H1 (cell line): ENCODE data around the gene DMXL1. TPM values are rescaled to one million over a fixed set of nuclear protein-coding genes. Genes with fewer than 3 reads are reported as not detected.

ENCODE experiments used
- CTCF ChIA-PET: fragments of 300-600 bp; sonication (Branson Sonifier 250); formaldehyde crosslinking; loops from one replicate; lab custom pipeline; 2021; ENCODE audit not compliant: partially characterized antibody; lab: Charles Lee
- POLR2A ChIA-PET: fragments of 300-600 bp; sonication (Branson Sonifier 250); formaldehyde crosslinking; loops from one replicate; lab custom pipeline; 2021; ENCODE audit warnings: inconsistent platforms; ENCODE audit not compliant: partially characterized antibody; lab: Charles Lee
- DNase-seq, 2 experiments: peaks; one replicate each; pipeline versions ENCODE4 v3.0.0 to v3.0.0-alpha.2; 2010 to 2022; ENCODE audit warnings: low spot score in 2 of 2, low read depth in 1 of 2, mixed read lengths in 1 of 2
- FAIRE-seq: peaks from 2 replicates; lab custom pipeline; 2011; peaks lifted over from hg19 to GRCh38; lab: Jason Lieb, UNC
- H2AFZ ChIP-seq: 2 replicates; pipeline ENCODE4 v1.8.1; 2012; ENCODE audit warnings: low read length, inconsistent platforms
- H2AK5ac ChIP-seq: 2 replicates; pipeline ENCODE4 v1.6.1; 2013; ENCODE audit warnings: low read depth, low read length
- H2BK120ac ChIP-seq: replicated peaks from 2 replicates; pipeline ENCODE3; 2013; ENCODE audit warnings: low read depth, low read length, inconsistent platforms
- H2BK12ac ChIP-seq: 2 replicates; pipeline ENCODE4 v1.6.1; 2013; ENCODE audit warnings: low read depth, low read length
- H2BK15ac ChIP-seq: 2 replicates; pipeline ENCODE4 v1.6.1; 2013; ENCODE audit warnings: low read length
- H2BK20ac ChIP-seq: 2 replicates; pipeline ENCODE4 v1.6.1; 2013; ENCODE audit warnings: low read length
- H2BK5ac ChIP-seq: 2 replicates; pipeline ENCODE4 v1.6.1; 2013; ENCODE audit warnings: low read depth, low read length
- H3K14ac ChIP-seq: 2 replicates; pipeline ENCODE4 v1.6.1; 2013; ENCODE audit warnings: inconsistent platforms; ENCODE audit not compliant: insufficient read length
- H3K18ac ChIP-seq: 2 replicates; pipeline ENCODE4 v1.6.1; 2013; ENCODE audit warnings: low read length; ENCODE audit errors: extremely low read depth
- H3K23ac ChIP-seq: 2 replicates; pipeline ENCODE4 v1.6.1; 2013; ENCODE audit warnings: inconsistent platforms; ENCODE audit not compliant: insufficient read length
- H3K23me2 ChIP-seq: 2 replicates; pipeline ENCODE4 v1.6.1; 2013; ENCODE audit warnings: low read depth, low read length
- H3K27ac ChIP-seq: 2 replicates; pipeline ENCODE4 v1.6.1; 2011; ENCODE audit warnings: low read depth, low read length, inconsistent platforms
- H3K27me3 ChIP-seq, 4 experiments: replicated peaks in 1 of 4; 1 replicate in 1 of 4; 2 replicates in 3 of 4; pipeline versions ENCODE4 v1.6.1 to v1.8.1; 2011 to 2013; ENCODE audit warnings: low read length in 3 of 4, mild to moderate bottlenecking in 3 of 4, inconsistent platforms in 2 of 4, mixed read lengths in 2 of 4, moderate library complexity in 1 of 4; ENCODE audit not compliant: control insufficient read depth in 3 of 4, insufficient read depth in 3 of 4; ENCODE audit errors: extremely low read depth in 1 of 4
- H3K36me3 ChIP-seq, 4 experiments: 2 replicates each; pipeline versions ENCODE4 v1.6.1 to v1.8.1; 2011 to 2013; ENCODE audit warnings: mild to moderate bottlenecking in 4 of 4, low read length in 3 of 4, moderate library complexity in 2 of 4, control low read depth in 1 of 4, inconsistent platforms in 1 of 4; ENCODE audit not compliant: insufficient read depth in 4 of 4, control insufficient read depth in 2 of 4
- H3K4ac ChIP-seq: replicated peaks from 2 replicates; pipeline ENCODE3; 2013; ENCODE audit warnings: low read length, low read depth, mixed read lengths, inconsistent platforms; ENCODE audit not compliant: insufficient read length
- H3K4me1 ChIP-seq, 4 experiments: replicated peaks in 1 of 4; 1 replicate in 1 of 4; 2 replicates in 3 of 4; pipeline versions ENCODE4 v1.6.1 to v1.8.1; 2011 to 2013; ENCODE audit warnings: low read length in 3 of 4, inconsistent platforms in 2 of 4, mixed read lengths in 1 of 4; ENCODE audit not compliant: insufficient read depth in 4 of 4, control insufficient read depth in 3 of 4
- H3K4me2 ChIP-seq, 2 experiments: 2 replicates each; pipeline versions ENCODE4 v1.6.1 to v1.8.1; 2011 to 2013; ENCODE audit warnings: low read depth in 2 of 2, low read length in 2 of 2, control low read depth in 1 of 2, inconsistent platforms in 1 of 2, mild to moderate bottlenecking in 1 of 2; ENCODE audit not compliant: insufficient read depth in 1 of 2
- H3K4me3 ChIP-seq, 4 experiments: fragments of 200-600, 300-600 bp in 1 of 4; sonication (generic), shearing (Covaris generic), sonication (Bioruptor Twin) in 1 of 4; 2 replicates each; pipeline versions ENCODE4 v1.5.1 to v1.8.1; 2011 to 2016; ENCODE audit warnings: low read length in 4 of 4, low read depth in 3 of 4, control low read depth in 2 of 4, inconsistent platforms in 2 of 4, mild to moderate bottlenecking in 2 of 4, mixed read lengths in 1 of 4, moderate library complexity in 1 of 4; ENCODE audit not compliant: insufficient read depth in 2 of 4; ENCODE audit errors: extremely low read depth in 1 of 4
- H3K56ac ChIP-seq: replicated peaks from 2 replicates; pipeline ENCODE3; 2013; ENCODE audit warnings: low read depth, mild to moderate bottlenecking, mixed read lengths, low read length, inconsistent platforms; ENCODE audit not compliant: insufficient read length
- H3K79me1 ChIP-seq: 2 replicates; pipeline ENCODE4 v1.6.1; 2013; ENCODE audit warnings: low read depth, low read length, control low read depth
- H3K79me2 ChIP-seq, 2 experiments: 2 replicates each; pipeline versions ENCODE4 v1.6.1 to v1.8.1; 2012 to 2013; ENCODE audit warnings: low read length in 2 of 2, mild to moderate bottlenecking in 2 of 2, inconsistent platforms in 1 of 2; ENCODE audit not compliant: insufficient read depth in 2 of 2, control insufficient read depth in 1 of 2
- H3K9ac ChIP-seq, 4 experiments: replicated peaks in 1 of 4; 1 replicate in 1 of 4; 2 replicates in 3 of 4; pipeline versions ENCODE4 v1.6.1 to v1.8.1; 2011 to 2013; ENCODE audit warnings: low read depth in 3 of 4, low read length in 3 of 4, control low read depth in 2 of 4, mild to moderate bottlenecking in 2 of 4, moderate library complexity in 2 of 4, inconsistent platforms in 1 of 4; ENCODE audit errors: extremely low read depth in 1 of 4
- H3K9me3 ChIP-seq, 2 experiments: 2 replicates each; pipeline versions ENCODE4 v1.6.1 to v1.8.1; 2012 to 2013; ENCODE audit warnings: mild to moderate bottlenecking in 2 of 2, moderate library complexity in 2 of 2, control low read depth in 1 of 2, inconsistent platforms in 1 of 2, low read depth in 1 of 2, low read length in 1 of 2, mixed read lengths in 1 of 2; ENCODE audit not compliant: insufficient read depth in 2 of 2
- H4K20me1 ChIP-seq, 2 experiments: replicated peaks in 1 of 2; 2 replicates each; pipeline versions ENCODE3 to v1.8.1; 2011 to 2013; ENCODE audit warnings: inconsistent platforms in 2 of 2, low read length in 2 of 2, mild to moderate bottlenecking in 1 of 2; ENCODE audit not compliant: insufficient read depth in 2 of 2, control insufficient read depth in 1 of 2
- H4K5ac ChIP-seq: 2 replicates; pipeline ENCODE4 v1.6.1; 2013; ENCODE audit warnings: low read length, low read depth, mixed read lengths, inconsistent platforms; ENCODE audit not compliant: insufficient read length
- H4K8ac ChIP-seq: 2 replicates; pipeline ENCODE4 v1.8.0; 2013; ENCODE audit warnings: mild to moderate bottlenecking, moderate library complexity, low read length, inconsistent platforms; ENCODE audit not compliant: insufficient read depth; ENCODE audit errors: extremely low read depth
- H4K91ac ChIP-seq: replicated peaks from 2 replicates; pipeline ENCODE3; 2013; ENCODE audit warnings: low read length, mixed read lengths, inconsistent platforms; ENCODE audit not compliant: insufficient read length
- CHD1 ChIP-seq: IDR thresholded peaks from 2 replicates; pipeline ENCODE4 v1.6.1; 2012; ENCODE audit warnings: low read depth, low read length, improper control_type of control experiment
- E2F6 ChIP-seq: IDR thresholded peaks from 2 replicates; pipeline ENCODE4 v1.6.1; 2012; ENCODE audit warnings: inconsistent platforms
- EGR1 ChIP-seq: IDR thresholded peaks from 2 replicates; pipeline ENCODE4 v1.6.1; 2011; ENCODE audit warnings: low read depth, low read length, borderline replicate concordance
- RAD21 ChIP-seq, 2 experiments: IDR thresholded peaks in 1 of 2; conservative IDR thresholded peaks in 1 of 2; 2 replicates each; pipeline ENCODE4 v1.6.1; 2011; ENCODE audit warnings: low read depth in 2 of 2, low read length in 2 of 2, improper control_type of control experiment in 1 of 2, inconsistent platforms in 1 of 2, mild to moderate bottlenecking in 1 of 2, moderate library complexity in 1 of 2
- RBBP5 ChIP-seq: IDR thresholded peaks from 2 replicates; pipeline ENCODE4 v1.7.1; 2012; ENCODE audit warnings: low read depth, mild to moderate bottlenecking, inconsistent platforms, low read length, moderate library complexity, borderline replicate concordance
- RFX5 ChIP-seq: IDR thresholded peaks from 2 replicates; pipeline ENCODE4 v1.6.1; 2011; ENCODE audit warnings: low read depth, low read length, improper control_type of control experiment, borderline replicate concordance
- RXRA ChIP-seq: IDR thresholded peaks from 2 replicates; pipeline ENCODE4 v1.6.1; 2011; ENCODE audit warnings: low read depth, mild to moderate bottlenecking, low read length, moderate library complexity; ENCODE audit not compliant: insufficient read depth
- SIRT6 ChIP-seq: IDR thresholded peaks from one replicate; pipeline ENCODE4 v1.7.1; 2012; ENCODE audit warnings: low read length, inconsistent platforms
- SP1 ChIP-seq: IDR thresholded peaks from 2 replicates; pipeline ENCODE4 v1.6.1; 2011; ENCODE audit warnings: low read depth, low read length
- TAF7 ChIP-seq: optimal IDR thresholded peaks from 2 replicates; pipeline ENCODE3; 2011; ENCODE audit warnings: low read depth, mild to moderate bottlenecking, inconsistent platforms, low read length, moderate library complexity, borderline replicate concordance
- YY1 ChIP-seq: IDR thresholded peaks from 2 replicates; pipeline ENCODE4 v1.6.1; 2011; ENCODE audit warnings: low read depth, mild to moderate bottlenecking, low read length
- ZNF274 ChIP-seq: IDR thresholded peaks from 2 replicates; pipeline ENCODE4 v1.7.0; 2012; ENCODE audit warnings: low read length, borderline replicate concordance; ENCODE audit errors: extremely low read depth
- WGBS, 2 experiments: shearing (Covaris generic) in 1 of 2; methylation state at CpG; one replicate each; pipeline versions ENCODE4 v1.1.6 to v1.1.7; 2013 to 2015; ENCODE audit warnings: low lambda C conversion rate in 2 of 2, mixed read lengths in 2 of 2, inconsistent platforms in 1 of 2, low coverage in 1 of 2, missing lambda C conversion rate in 1 of 2; ENCODE audit not compliant: insufficient replicate concordance in 2 of 2, insufficient coverage in 1 of 2, insufficient read length in 1 of 2; ENCODE audit errors: extremely low coverage in 1 of 2, missing lambda C conversion rate in 1 of 2; 5-methylcytosine and 5-hydroxymethylcytosine counted together
- polyA plus RNA-seq, 7 experiments: library from polyadenylated mRNA; depleted of rRNA in 3 of 7; stranded (reverse) in 5 of 7; unstranded in 2 of 7; fragments of >200 nt in 5 of 7; fragments of 200-250 nt in 2 of 7; gene quantifications; 1 replicate in 5 of 7; 2 replicates in 1 of 7; 4 replicates in 1 of 7; pipeline versions ENCODE4 v1.2.1 to v1.2.3, GENCODE V29; 2011 to 2013; ENCODE audit warnings: missing spikeins in 2 of 7, mixed read lengths in 2 of 7
- total RNA-seq: library from RNA; stranded (reverse); fragmentation: NEBNext Ultra II Directional; extraction: Animal tissue kit (Norgen Biotek cat#: 25700); gene quantifications from 2 replicates; pipeline ENCODE4 v1.2.1, GENCODE V29; 2021

DMXL1 gene
- total and polyA plus RNA-seq, 2 of the 8 experiments (the other 6 are each of a cell fraction or from before 2014, with no cell fraction given), result 10.1 to 43.9 TPM

DNA sequence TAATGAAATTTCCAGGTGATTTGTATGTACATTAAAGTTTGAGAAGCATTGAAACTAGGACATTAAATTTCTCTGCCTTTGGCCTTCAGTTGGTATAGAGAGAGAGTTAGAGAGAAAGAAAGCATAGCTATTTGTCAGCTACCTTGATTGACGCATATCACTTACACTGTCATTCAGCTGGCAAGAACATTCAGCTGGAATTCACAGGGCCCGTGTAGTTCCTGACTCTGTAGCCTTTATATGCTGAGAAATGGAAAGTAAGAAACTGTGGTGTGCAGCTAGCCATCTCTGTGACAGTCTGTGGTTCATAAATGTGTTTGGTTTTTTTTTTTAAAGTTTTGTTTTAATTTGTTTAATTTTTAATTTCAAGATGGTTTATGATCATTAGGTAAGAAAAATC lies 58.9 kb downstream of the DMXL1 start:
- H3K4ac ChIP-seq, result no peak overlapping the region
- H3K79me2 ChIP-seq, result no peaks in the 10 kb centered on the region
- POLR2A ChIA-PET, result interaction anchor here (1.0 kb wide), 1 partner anchor 13 kb away, joined by 4 read pairs; no protein-coding TSS in a partner anchor
- no peaks in the 10 kb centered on the region for H3K23me2 ChIP-seq
- no peak overlapping the region for H4K8ac ChIP-seq
- WGBS, 2 experiments, result 100% methylated on average over 2 of the region's 2 CpGs; no CpG with 5 or more reads in 1 of the 2 experiments
- H3K27me3 ChIP-seq, result no peaks in the 10 kb centered on the region
- no peak overlapping the region for H3K18ac ChIP-seq
- no peak overlapping the region for H2BK20ac ChIP-seq
- no peak overlapping the region for H4K5ac ChIP-seq
- peaks cover 0 to 29% (median 16%) of the 10 kb centered on the region in 4 experiments; a peak in 5 of 8 replicates for H3K36me3 ChIP-seq
- H2AFZ ChIP-seq, result no peak overlapping the region
- H2BK5ac ChIP-seq, result no peak overlapping the region
- no peak overlapping the region for H3K4me3 ChIP-seq
- H3K9me3 ChIP-seq, result peaks cover 0 to 2% of the 10 kb centered on the region in 2 experiments; a peak in 3 of 4 replicates
- no peak overlapping the region for H2AK5ac ChIP-seq
- H4K91ac ChIP-seq, result no peak overlapping the region
- no peaks in the 10 kb centered on the region; the same call in 1 of the 2 replicates for H3K79me1 ChIP-seq
- H3K4me1 ChIP-seq, result no peaks in the 10 kb centered on the region
- H3K4me2 ChIP-seq, result no peak overlapping the region
- no peak overlapping the region for H3K9ac ChIP-seq
- H2BK15ac ChIP-seq, result no peak overlapping the region
- no peak overlapping the region for H3K14ac ChIP-seq
- CTCF ChIA-PET, result interaction anchor here (0.8 kb wide), 1 partner anchor 142 kb away, joined by 4 read pairs; no protein-coding TSS in a partner anchor
- FAIRE-seq (no peak), DNase-seq (no peak)
- no peak overlapping the region for H2BK120ac ChIP-seq
- no peak overlapping the region for H3K27ac ChIP-seq
- no peak overlapping the region for H3K23ac ChIP-seq
- no peak overlapping the region for H2BK12ac ChIP-seq
- no peak overlapping the region for H3K56ac ChIP-seq
- no peaks in the 10 kb centered on the region for H4K20me1 ChIP-seq
- TF ChIP-seq SP1 (no peak), RAD21 (IDR thresholded peaks at IDR 0.05 in 1 of 2, conservative IDR thresholded peaks at IDR 0.05 in 1 of 2; ENCODE audit: low read depth in 2 of 2, low read length in 2 of 2) (no peak), ZNF274 (no peak), YY1 (no peak), CHD1 (no peak), TAF7 (no peak), RBBP5 (no peak), RXRA (no peak), RFX5 (no peak), SIRT6 (no peak), EGR1 (no peak), E2F6 (no peak)
